ENCODE measurements around the gene SDS. TPM values are rescaled to one million over a fixed set of nuclear protein-coding genes. Genes with fewer than 3 reads are reported as not detected.

SDS gene
- total and polyA plus RNA-seq, 12 donors, result 1.8 to 188 (median 3.4) TPM

- Histone ChIP-seq H3K4me1 (replicated peaks in 1 of 2) (peaks cover 10% of the 10 kb centered on the region in 2 donors), H3K36me3 (replicated peaks in 1 of 2) (no peaks in the 10 kb centered on the region), H3K27me3 (no peaks in the 10 kb centered on the region), H3K27ac (no peak overlapping the region), H3K9me3 (replicated peaks in 1 of 3) (no peaks in the 10 kb centered on the region), H3K4me3 (no peak overlapping the region)
- whole genome bisulfite sequencing, 4 donors, result 65 to 82% (median 67%) methylated on average over 5 of the region's 5 CpGs
- DNase-seq, result no peak
- intact Hi-C loops (cut with DNase I), result no loop called here
- no peak for TF ChIP-seq CTCF (IDR thresholded peaks at IDR 0.05)
- TF ChIP-seq POLR2A (IDR thresholded peaks at IDR 0.05), result no peak
Measured at GRCh38 chr12:113346353-113346752, 57.3 kb downstream of the SDS start.

- H3K4me1 ChIP-seq (replicated peaks in 1 of 2), result peaks cover 10% of the 10 kb centered on the region in 2 donors
- intact Hi-C loops (cut with DNase I), result no loop called here
- H3K36me3 ChIP-seq (replicated peaks in 1 of 2), result no peaks in the 10 kb centered on the region
- no peak overlapping the region for H3K4me3 ChIP-seq
- no peaks in the 10 kb centered on the region for H3K9me3 ChIP-seq (replicated peaks in 1 of 3)
- 95 to 99% (median 97%) methylated on average over 6 of the region's 6 CpGs for WGBS, 4 donors
- DNase-seq, result no peak
- no peaks in the 10 kb centered on the region for H3K27me3 ChIP-seq
- no peak overlapping the region for H3K27ac ChIP-seq
- TF ChIP-seq CTCF (IDR thresholded peaks at IDR 0.05) (no peak), POLR2A (IDR thresholded peaks at IDR 0.05) (no peak)
Measured at GRCh38 chr12:113345318-113345717, 58.4 kb downstream of the SDS start.

Other genes with a start within 250 kb of the SDS start
- gene DDX54, start 218.4 kb downstream of the SDS start, total RNA-seq, result 100 to 1,000 TPM in 2 of 9 donors, 10 to 100 TPM in 7; 41.9 to 109 (median 78.3) TPM
- 10 to 100 TPM; 27.9 to 60.5 (median 44.4) TPM for gene DDX54, start 218.4 kb downstream of the SDS start, polyA plus RNA-seq
- gene RITA1, start 218.2 kb downstream of the SDS start, total RNA-seq, result 10 to 100 TPM; 31.7 to 84.1 (median 41.2) TPM
- gene RITA1, start 218.2 kb downstream of the SDS start, polyA plus RNA-seq, result 10 to 100 TPM; 17.5 to 19.6 (median 18.6) TPM
- gene TPCN1, start 182.4 kb downstream of the SDS start, total RNA-seq, result 100 to 1,000 TPM in 3 of 9 donors, 10 to 100 TPM in 6; 21.2 to 144 (median 81.2) TPM
- gene TPCN1, start 182.4 kb downstream of the SDS start, polyA plus RNA-seq, result 100 to 1,000 TPM in 1 of 3 donors, 10 to 100 TPM in 2; 35.1 to 198 (median 80.6) TPM
- gene SLC8B1, start 68.8 kb downstream of the SDS start, total RNA-seq, result 100 to 1,000 TPM in 8 of 9 donors, 10 to 100 TPM in 1; 67.6 to 286 (median 157) TPM
- gene SLC8B1, start 68.8 kb downstream of the SDS start, polyA plus RNA-seq, result 100 to 1,000 TPM; 194 to 288 (median 216) TPM
- gene PLBD2, start 45.3 kb downstream of the SDS start, total RNA-seq, result 100 to 1,000 TPM in 8 of 9 donors, 10 to 100 TPM in 1; 66.7 to 416 (median 347) TPM
- gene PLBD2, start 45.3 kb downstream of the SDS start, polyA plus RNA-seq, result 100 to 1,000 TPM; 128 to 467 (median 142) TPM
- gene SDSL, start 18.5 kb upstream of the SDS start, total RNA-seq, result 100 to 1,000 TPM in 1 of 9 donors, 10 to 100 TPM in 8; 11.6 to 111 (median 25.9) TPM
- 10 to 100 TPM; 15.9 to 40.3 (median 23.8) TPM for gene SDSL, start 18.5 kb upstream of the SDS start, polyA plus RNA-seq
- not detected for gene LHX5, start 68.0 kb upstream of the SDS start, total RNA-seq
- gene LHX5, start 68.0 kb upstream of the SDS start, polyA plus RNA-seq, result not detected

All from adrenal gland (tissue), 12 donors.